Effector memory CD4-positive, alpha-beta T cell (primary cell): Measurements from ENCODE around the gene COL12A1.

ENCODE experiments used
- DNase-seq, 3 donors: peaks; one replicate each; pipeline ENCODE4 v3.0.0-alpha.2; 2020
- H3K27ac ChIP-seq: 2 replicates; pipeline ENCODE4 v1.7.0; 2013; ENCODE audit warnings: mild to moderate bottlenecking, low read length, moderate library complexity; ENCODE audit not compliant: insufficient read depth, poor library complexity, severe bottlenecking
- H3K27me3 ChIP-seq: replicated peaks from 2 replicates; pipeline ENCODE4 v1.7.0; 2013; ENCODE audit warnings: mild to moderate bottlenecking, low read length; ENCODE audit not compliant: insufficient read depth, control insufficient read depth, poor library complexity, severe bottlenecking
- H3K36me3 ChIP-seq: 2 replicates; pipeline ENCODE4 v1.7.0; 2013; ENCODE audit warnings: mild to moderate bottlenecking, low read length, moderate library complexity; ENCODE audit not compliant: control insufficient read depth, insufficient read depth
- H3K4me1 ChIP-seq: 2 replicates; pipeline ENCODE4 v1.7.0; 2013; ENCODE audit warnings: low read length, mild to moderate bottlenecking; ENCODE audit not compliant: control insufficient read depth, insufficient read depth, poor library complexity, severe bottlenecking
- H3K4me3 ChIP-seq: 2 replicates; pipeline ENCODE4 v1.7.0; 2013; ENCODE audit warnings: low read length, low read depth, mild to moderate bottlenecking; ENCODE audit not compliant: insufficient read depth, poor library complexity, severe bottlenecking
- H3K9me3 ChIP-seq: 2 replicates; pipeline ENCODE4 v1.7.0; 2013; ENCODE audit warnings: mild to moderate bottlenecking, low read length, moderate library complexity; ENCODE audit not compliant: control insufficient read depth
- total RNA-seq, 3 donors: gene quantifications; one replicate each; lab custom pipeline; 2026; lab: John Stamatoyannopoulos, UW

Gene COL12A1
- total RNA-seq: 0 to 0.35 (median 0.19) reads per million in 3 donors

GRCh38 chr6:75205776-75206575 is at the start of gene COL12A1:
Gene COL12A1 (minus strand): TSS chr6:75206053. CDS start chr6:75202792, 3,261 bp downstream.
- no peak for DNase-seq
- Histone ChIP-seq H3K27ac (no peak within 1 kb of the TSS), H3K9me3 (no peaks in the 10 kb centered on the region), H3K4me1 (peaks cover 42% of the 10 kb centered on the region), H3K4me3 (peak within 1 kb of the TSS; percentile 41), H3K36me3 (no peaks in the 10 kb centered on the region), H3K27me3 (peaks cover 53% of the 10 kb centered on the region)

- no peak for DNase-seq
- peaks cover 7% of the 10 kb centered on the region for H3K36me3 ChIP-seq
Observed at GRCh38 chr6:75250552-75250951, 44.7 kb upstream of the COL12A1 start.

GRCh38 chr6:75249837-75250236 is 44.0 kb upstream of the COL12A1 start:
- H3K4me3 ChIP-seq: no peak overlapping the region
- no peaks in the 10 kb centered on the region for H3K4me1 ChIP-seq
- H3K36me3 ChIP-seq: peaks cover 7% of the 10 kb centered on the region
- H3K9me3 ChIP-seq: no peaks in the 10 kb centered on the region
- no peaks in the 10 kb centered on the region for H3K27me3 ChIP-seq
- DNase-seq: no peak
- no peak overlapping the region for H3K27ac ChIP-seq

More at GRCh38 chr6:75250552-75250951, 44.7 kb upstream of the COL12A1 start:
- Histone ChIP-seq H3K27me3 (no peaks in the 10 kb centered on the region), H3K4me1 (no peaks in the 10 kb centered on the region), H3K9me3 (no peaks in the 10 kb centered on the region), H3K4me3 (no peak overlapping the region), H3K27ac (no peak overlapping the region)

GRCh38 chr6:75246386-75246785 is 40.5 kb upstream of the COL12A1 start:
- no peaks in the 10 kb centered on the region for H3K4me1 ChIP-seq
- no peak overlapping the region for H3K27ac ChIP-seq
- H3K9me3 ChIP-seq: no peaks in the 10 kb centered on the region
- no peaks in the 10 kb centered on the region for H3K36me3 ChIP-seq
- no peak overlapping the region for H3K4me3 ChIP-seq
- DNase-seq: no peak
- H3K27me3 ChIP-seq: no peaks in the 10 kb centered on the region

- Histone ChIP-seq H3K4me3 (peak overlapping the region; percentile 95), H3K9me3 (no peaks in the 10 kb centered on the region), H3K36me3 (peaks cover 7% of the 10 kb centered on the region), H3K4me1 (no peaks in the 10 kb centered on the region), H3K27me3 (no peaks in the 10 kb centered on the region), H3K27ac (peak overlapping the region; percentile 95)
- DNase-seq: no peak
Observed at GRCh38 chr6:75244063-75244584, 38.3 kb upstream of the COL12A1 start.

GRCh38 chr6:75243333-75244062 is 37.6 kb upstream of the COL12A1 start, which contains the start of gene COX7A2:
Gene COX7A2 (minus strand): TSS chr6:75243801. CDS start chr6:75243734, 67 bp downstream.
- Histone ChIP-seq H3K36me3 (peaks cover 13% of the 10 kb centered on the region), H3K4me3 (peak within 1 kb of the TSS; percentile 95), H3K27ac (peak within 1 kb of the TSS; percentile 95), H3K27me3 (no peaks in the 10 kb centered on the region), H3K9me3 (no peaks in the 10 kb centered on the region), H3K4me1 (no peaks in the 10 kb centered on the region)
- DNase-seq: peak; percentile 69 to 80 (median 73)

GRCh38 chr6:75236630-75237029 is 30.8 kb upstream of the COL12A1 start:
- Histone ChIP-seq H3K27ac (no peak overlapping the region), H3K36me3 (peaks cover 34% of the 10 kb centered on the region)

GRCh38 chr6:75235271-75235670 is 29.4 kb upstream of the COL12A1 start:
- Histone ChIP-seq H3K9me3 (no peaks in the 10 kb centered on the region), H3K4me3 (no peak overlapping the region), H3K4me1 (no peaks in the 10 kb centered on the region), H3K27me3 (no peaks in the 10 kb centered on the region), H3K36me3 (peaks cover 34% of the 10 kb centered on the region), H3K27ac (no peak overlapping the region)
- DNase-seq: no peak

More at GRCh38 chr6:75236630-75237029, 30.8 kb upstream of the COL12A1 start:
- H3K27me3 ChIP-seq: no peaks in the 10 kb centered on the region
- no peak for DNase-seq
- no peaks in the 10 kb centered on the region for H3K4me1 ChIP-seq
- no peak overlapping the region for H3K4me3 ChIP-seq
- H3K9me3 ChIP-seq: no peaks in the 10 kb centered on the region

GRCh38 chr6:75234126-75234865 is 28.4 kb upstream of the COL12A1 start:
- no peak overlapping the region for H3K27ac ChIP-seq
- no peak overlapping the region for H3K4me3 ChIP-seq
- no peaks in the 10 kb centered on the region for H3K4me1 ChIP-seq
- H3K9me3 ChIP-seq: no peaks in the 10 kb centered on the region
- H3K27me3 ChIP-seq: no peaks in the 10 kb centered on the region
- no peak for DNase-seq
- peaks cover 28% of the 10 kb centered on the region for H3K36me3 ChIP-seq
